K562 (cell line): Measurements from ENCODE around the gene BZW2. TPM values are rescaled to one million over a fixed set of nuclear protein-coding genes. Genes with fewer than 3 reads are reported as not detected.

Experiments
- BRCA1 ChIP-seq, 2 experiments: fragments of 450-650 bp in 1 of 2; sonication (generic) in 1 of 2; formaldehyde crosslinking in 1 of 2; IDR thresholded peaks; 2 replicates each; pipeline versions ENCODE4 v1.5.0 to v1.6.1; 2017 to 2020; ENCODE audit warnings: mild to moderate bottlenecking in 1 of 2, missing genetic modification reagents in 1 of 2
- HNRNPH1 ChIP-seq: fragments of 200-400 bp; formaldehyde crosslinking; optimal IDR thresholded peaks from 2 replicates; pipeline ENCODE3; 2017; ENCODE audit warnings: low read depth, mild to moderate bottlenecking, low read length, moderate library complexity
- PTBP1 ChIP-seq: fragments of 200-400 bp; formaldehyde crosslinking; IDR thresholded peaks from 2 replicates; pipeline ENCODE4 v1.6.1; 2017; ENCODE audit warnings: low read depth, low read length
- RBM15 ChIP-seq: fragments of 200-400 bp; formaldehyde crosslinking; IDR thresholded peaks from 2 replicates; pipeline ENCODE4 v1.6.1; 2018; ENCODE audit warnings: mild to moderate bottlenecking, low read length, moderate library complexity; ENCODE audit not compliant: insufficient read depth
- RBM34 ChIP-seq: fragments of 200-400 bp; formaldehyde crosslinking; IDR thresholded peaks from 2 replicates; pipeline ENCODE4 v1.6.1; 2018; ENCODE audit warnings: low read length, borderline replicate concordance; ENCODE audit not compliant: insufficient read depth
- TRIM28 ChIP-seq: fragments of 450-650 bp; IDR thresholded peaks from 2 replicates; pipeline ENCODE4 v1.6.1; 2017
- ZNF146 ChIP-seq: IDR thresholded peaks from one replicate; pipeline ENCODE4 v1.6.1; 2018; ENCODE audit warnings: missing compliant biosample characterization; ENCODE audit not compliant: unreplicated experiment
- ZNF197 ChIP-seq: fragments of 200-800 bp; sonication (Bioruptor generic); IDR thresholded peaks from 2 replicates; pipeline ENCODE4 v1.6.1; 2016; ENCODE audit warnings: low read depth, missing genetic modification characterization, missing compliant biosample characterization
- polyA plus RNA-seq, 8 experiments: library from polyadenylated mRNA; depleted of rRNA in 4 of 8; stranded (reverse) in 5 of 8; unstranded in 3 of 8; fragments of >200 nt; fragmentation: Nextera tagmentation in 2 of 8; fragmentation: Illumina TruSeq in 1 of 8; extraction: Ambion mirVana in 2 of 8; extraction: Trizol in 1 of 8; gene quantifications; 2 replicates each; pipeline versions ENCODE4 v1.2.1 to v1.2.3, GENCODE V29; 2011 to 2014; ENCODE audit warnings: inconsistent platforms in 1 of 8, missing spikeins in 1 of 8
- total RNA-seq, 7 experiments: library from RNA; depleted of rRNA in 6 of 7; stranded (reverse); fragments of >200 nt in 6 of 7; fragmentation: Illumina TruSeq in 2 of 7; extraction: Trizol in 2 of 7; gene quantifications; 2 replicates each; pipeline versions ENCODE4 v1.2.1 to v1.2.3, GENCODE V29; 2011 to 2021; ENCODE audit warnings: low replicate concordance in 1 of 7
- TF ChIP-seq, protein P1 (sequence below), 3 experiments: fragments of 200-800 bp in 1 of 3; sonication (Bioruptor generic) in 1 of 3; sonication (generic) in 1 of 3; formaldehyde crosslinking in 1 of 3; IDR thresholded peaks; 2 replicates each; pipeline versions ENCODE4 v1.6.1 to v1.8.0; 2016 to 2022; ENCODE audit warnings: mild to moderate bottlenecking in 2 of 3, missing compliant biosample characterization in 2 of 3, missing genetic modification characterization in 2 of 3, missing genetic modification reagents in 1 of 3
- TF ChIP-seq, protein P2 (sequence below): fragments of 200-600 bp; sonication (generic); IDR thresholded peaks from one replicate; pipeline ENCODE4 v1.6.1; 2012; ENCODE audit warnings: mild to moderate bottlenecking, low read depth, low read length, inconsistent platforms

Gene BZW2
- total and polyA plus RNA-seq, 9 of the 15 experiments (the other 6 are each of a cell fraction or from before 2014, with no cell fraction given), result 140 to 316 (median 173) TPM

GRCh38 chr7:16657656-16658279, 11.8 kb downstream of the BZW2 start (continued):
- TF ChIP-seq PTBP1 (no peak), ZNF146 (CRISPR knock-in tag) (no peak), ZNF197 (0 out of 2 replicates have a peak, but pooled peaks have one; percentile 43), TRIM28 (peak; percentile 69), BRCA1 (IDR thresholded peaks at IDR 0.05) (no peak), BRCA1 (CRISPR knock-in tag; IDR thresholded peaks at IDR 0.05) (no peak), RBM15 (no peak), RBM34 (no peak), HNRNPH1 (no peak)
- TF ChIP-seq, protein P1, sequence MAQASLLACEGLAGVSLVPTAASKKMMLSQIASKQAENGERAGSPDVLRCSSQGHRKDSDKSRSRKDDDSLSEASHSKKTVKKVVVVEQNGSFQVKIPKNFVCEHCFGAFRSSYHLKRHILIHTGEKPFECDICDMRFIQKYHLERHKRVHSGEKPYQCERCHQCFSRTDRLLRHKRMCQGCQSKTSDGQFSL (CRISPR knock-in tag; IDR thresholded peaks at IDR 0.05), result no peak
- TF ChIP-seq, protein P1 (tag; IDR thresholded peaks at IDR 0.05), result no peak
- TF ChIP-seq, protein P2, sequence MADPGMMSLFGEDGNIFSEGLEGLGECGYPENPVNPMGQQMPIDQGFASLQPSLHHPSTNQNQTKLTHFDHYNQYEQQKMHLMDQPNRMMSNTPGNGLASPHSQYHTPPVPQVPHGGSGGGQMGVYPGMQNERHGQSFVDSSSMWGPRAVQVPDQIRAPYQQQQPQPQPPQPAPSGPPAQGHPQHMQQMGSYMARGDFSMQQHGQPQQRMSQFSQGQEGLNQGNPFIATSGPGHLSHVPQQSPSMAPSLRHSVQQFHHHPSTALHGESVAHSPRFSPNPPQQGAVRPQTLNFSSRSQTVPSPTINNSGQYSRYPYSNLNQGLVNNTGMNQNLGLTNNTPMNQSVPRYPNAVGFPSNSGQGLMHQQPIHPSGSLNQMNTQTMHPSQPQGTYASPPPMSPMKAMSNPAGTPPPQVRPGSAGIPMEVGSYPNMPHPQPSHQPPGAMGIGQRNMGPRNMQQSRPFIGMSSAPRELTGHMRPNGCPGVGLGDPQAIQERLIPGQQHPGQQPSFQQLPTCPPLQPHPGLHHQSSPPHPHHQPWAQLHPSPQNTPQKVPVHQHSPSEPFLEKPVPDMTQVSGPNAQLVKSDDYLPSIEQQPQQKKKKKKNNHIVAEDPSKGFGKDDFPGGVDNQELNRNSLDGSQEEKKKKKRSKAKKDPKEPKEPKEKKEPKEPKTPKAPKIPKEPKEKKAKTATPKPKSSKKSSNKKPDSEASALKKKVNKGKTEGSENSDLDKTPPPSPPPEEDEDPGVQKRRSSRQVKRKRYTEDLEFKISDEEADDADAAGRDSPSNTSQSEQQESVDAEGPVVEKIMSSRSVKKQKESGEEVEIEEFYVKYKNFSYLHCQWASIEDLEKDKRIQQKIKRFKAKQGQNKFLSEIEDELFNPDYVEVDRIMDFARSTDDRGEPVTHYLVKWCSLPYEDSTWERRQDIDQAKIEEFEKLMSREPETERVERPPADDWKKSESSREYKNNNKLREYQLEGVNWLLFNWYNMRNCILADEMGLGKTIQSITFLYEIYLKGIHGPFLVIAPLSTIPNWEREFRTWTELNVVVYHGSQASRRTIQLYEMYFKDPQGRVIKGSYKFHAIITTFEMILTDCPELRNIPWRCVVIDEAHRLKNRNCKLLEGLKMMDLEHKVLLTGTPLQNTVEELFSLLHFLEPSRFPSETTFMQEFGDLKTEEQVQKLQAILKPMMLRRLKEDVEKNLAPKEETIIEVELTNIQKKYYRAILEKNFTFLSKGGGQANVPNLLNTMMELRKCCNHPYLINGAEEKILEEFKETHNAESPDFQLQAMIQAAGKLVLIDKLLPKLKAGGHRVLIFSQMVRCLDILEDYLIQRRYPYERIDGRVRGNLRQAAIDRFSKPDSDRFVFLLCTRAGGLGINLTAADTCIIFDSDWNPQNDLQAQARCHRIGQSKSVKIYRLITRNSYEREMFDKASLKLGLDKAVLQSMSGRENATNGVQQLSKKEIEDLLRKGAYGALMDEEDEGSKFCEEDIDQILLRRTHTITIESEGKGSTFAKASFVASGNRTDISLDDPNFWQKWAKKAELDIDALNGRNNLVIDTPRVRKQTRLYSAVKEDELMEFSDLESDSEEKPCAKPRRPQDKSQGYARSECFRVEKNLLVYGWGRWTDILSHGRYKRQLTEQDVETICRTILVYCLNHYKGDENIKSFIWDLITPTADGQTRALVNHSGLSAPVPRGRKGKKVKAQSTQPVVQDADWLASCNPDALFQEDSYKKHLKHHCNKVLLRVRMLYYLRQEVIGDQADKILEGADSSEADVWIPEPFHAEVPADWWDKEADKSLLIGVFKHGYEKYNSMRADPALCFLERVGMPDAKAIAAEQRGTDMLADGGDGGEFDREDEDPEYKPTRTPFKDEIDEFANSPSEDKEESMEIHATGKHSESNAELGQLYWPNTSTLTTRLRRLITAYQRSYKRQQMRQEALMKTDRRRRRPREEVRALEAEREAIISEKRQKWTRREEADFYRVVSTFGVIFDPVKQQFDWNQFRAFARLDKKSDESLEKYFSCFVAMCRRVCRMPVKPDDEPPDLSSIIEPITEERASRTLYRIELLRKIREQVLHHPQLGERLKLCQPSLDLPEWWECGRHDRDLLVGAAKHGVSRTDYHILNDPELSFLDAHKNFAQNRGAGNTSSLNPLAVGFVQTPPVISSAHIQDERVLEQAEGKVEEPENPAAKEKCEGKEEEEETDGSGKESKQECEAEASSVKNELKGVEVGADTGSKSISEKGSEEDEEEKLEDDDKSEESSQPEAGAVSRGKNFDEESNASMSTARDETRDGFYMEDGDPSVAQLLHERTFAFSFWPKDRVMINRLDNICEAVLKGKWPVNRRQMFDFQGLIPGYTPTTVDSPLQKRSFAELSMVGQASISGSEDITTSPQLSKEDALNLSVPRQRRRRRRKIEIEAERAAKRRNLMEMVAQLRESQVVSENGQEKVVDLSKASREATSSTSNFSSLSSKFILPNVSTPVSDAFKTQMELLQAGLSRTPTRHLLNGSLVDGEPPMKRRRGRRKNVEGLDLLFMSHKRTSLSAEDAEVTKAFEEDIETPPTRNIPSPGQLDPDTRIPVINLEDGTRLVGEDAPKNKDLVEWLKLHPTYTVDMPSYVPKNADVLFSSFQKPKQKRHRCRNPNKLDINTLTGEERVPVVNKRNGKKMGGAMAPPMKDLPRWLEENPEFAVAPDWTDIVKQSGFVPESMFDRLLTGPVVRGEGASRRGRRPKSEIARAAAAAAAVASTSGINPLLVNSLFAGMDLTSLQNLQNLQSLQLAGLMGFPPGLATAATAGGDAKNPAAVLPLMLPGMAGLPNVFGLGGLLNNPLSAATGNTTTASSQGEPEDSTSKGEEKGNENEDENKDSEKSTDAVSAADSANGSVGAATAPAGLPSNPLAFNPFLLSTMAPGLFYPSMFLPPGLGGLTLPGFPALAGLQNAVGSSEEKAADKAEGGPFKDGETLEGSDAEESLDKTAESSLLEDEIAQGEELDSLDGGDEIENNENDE, result no peak
